ENCODE results near the gene CAMK2G. TPM values are rescaled to one million over a fixed set of nuclear protein-coding genes. Genes with fewer than 3 reads are reported as not detected.
A peak's percentile ranks its signal among the peaks of the same experiment; 100 is the strongest.

The CAMK2G gene
- total RNA-seq, 3 donors from 2014 or later, result 22.6 to 28.0 (median 27.2) TPM

DNA sequence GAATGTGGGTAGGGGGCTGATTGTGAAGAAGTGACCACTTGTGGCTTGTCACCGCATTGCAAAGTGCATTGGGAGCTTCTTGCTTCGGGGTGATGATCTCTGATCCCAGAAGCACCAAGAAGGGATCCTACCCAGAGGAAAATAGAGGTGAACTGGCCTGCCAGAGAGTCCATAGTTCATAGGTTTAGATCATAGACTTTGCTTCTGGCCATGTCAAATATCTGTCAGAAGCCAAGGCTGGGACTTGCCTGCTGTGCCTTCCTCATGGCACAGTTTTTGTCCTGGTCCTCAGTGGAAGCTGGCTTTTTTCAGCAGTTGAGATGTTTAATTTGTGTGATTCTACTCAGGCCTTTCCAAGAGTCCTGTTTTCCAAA lies 87.9 kb downstream of the CAMK2G start:
- Histone ChIP-seq H3K4me1 (peaks cover 10 to 29% of the 10 kb centered on the region in 2 donors), H3K4me3 (peak overlapping the region; percentile 82 to 100 (median 99)), H3K27me3 (no peaks in the 10 kb centered on the region), H3K9me3 (no peaks in the 10 kb centered on the region), H3K27ac (peak overlapping the region; percentile 92 to 94), H3K36me3 (peaks cover 7% of the 10 kb centered on the region)
- intact Hi-C loops (cut with DNase I; ENCODE audit: low total_unique reads), result no loop called here
- TF ChIP-seq POLR2AphosphoS5 (IDR thresholded peaks at IDR 0.05) (no peak), POLR2A (IDR thresholded peaks at IDR 0.05) (no peak)
- TF ChIP-seq, protein P1, sequence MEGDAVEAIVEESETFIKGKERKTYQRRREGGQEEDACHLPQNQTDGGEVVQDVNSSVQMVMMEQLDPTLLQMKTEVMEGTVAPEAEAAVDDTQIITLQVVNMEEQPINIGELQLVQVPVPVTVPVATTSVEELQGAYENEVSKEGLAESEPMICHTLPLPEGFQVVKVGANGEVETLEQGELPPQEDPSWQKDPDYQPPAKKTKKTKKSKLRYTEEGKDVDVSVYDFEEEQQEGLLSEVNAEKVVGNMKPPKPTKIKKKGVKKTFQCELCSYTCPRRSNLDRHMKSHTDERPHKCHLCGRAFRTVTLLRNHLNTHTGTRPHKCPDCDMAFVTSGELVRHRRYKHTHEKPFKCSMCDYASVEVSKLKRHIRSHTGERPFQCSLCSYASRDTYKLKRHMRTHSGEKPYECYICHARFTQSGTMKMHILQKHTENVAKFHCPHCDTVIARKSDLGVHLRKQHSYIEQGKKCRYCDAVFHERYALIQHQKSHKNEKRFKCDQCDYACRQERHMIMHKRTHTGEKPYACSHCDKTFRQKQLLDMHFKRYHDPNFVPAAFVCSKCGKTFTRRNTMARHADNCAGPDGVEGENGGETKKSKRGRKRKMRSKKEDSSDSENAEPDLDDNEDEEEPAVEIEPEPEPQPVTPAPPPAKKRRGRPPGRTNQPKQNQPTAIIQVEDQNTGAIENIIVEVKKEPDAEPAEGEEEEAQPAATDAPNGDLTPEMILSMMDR (IDR thresholded peaks at IDR 0.05), result no peak
- DNase-seq (ENCODE audit: low spot score in 2 of 2), result no peak

DNA sequence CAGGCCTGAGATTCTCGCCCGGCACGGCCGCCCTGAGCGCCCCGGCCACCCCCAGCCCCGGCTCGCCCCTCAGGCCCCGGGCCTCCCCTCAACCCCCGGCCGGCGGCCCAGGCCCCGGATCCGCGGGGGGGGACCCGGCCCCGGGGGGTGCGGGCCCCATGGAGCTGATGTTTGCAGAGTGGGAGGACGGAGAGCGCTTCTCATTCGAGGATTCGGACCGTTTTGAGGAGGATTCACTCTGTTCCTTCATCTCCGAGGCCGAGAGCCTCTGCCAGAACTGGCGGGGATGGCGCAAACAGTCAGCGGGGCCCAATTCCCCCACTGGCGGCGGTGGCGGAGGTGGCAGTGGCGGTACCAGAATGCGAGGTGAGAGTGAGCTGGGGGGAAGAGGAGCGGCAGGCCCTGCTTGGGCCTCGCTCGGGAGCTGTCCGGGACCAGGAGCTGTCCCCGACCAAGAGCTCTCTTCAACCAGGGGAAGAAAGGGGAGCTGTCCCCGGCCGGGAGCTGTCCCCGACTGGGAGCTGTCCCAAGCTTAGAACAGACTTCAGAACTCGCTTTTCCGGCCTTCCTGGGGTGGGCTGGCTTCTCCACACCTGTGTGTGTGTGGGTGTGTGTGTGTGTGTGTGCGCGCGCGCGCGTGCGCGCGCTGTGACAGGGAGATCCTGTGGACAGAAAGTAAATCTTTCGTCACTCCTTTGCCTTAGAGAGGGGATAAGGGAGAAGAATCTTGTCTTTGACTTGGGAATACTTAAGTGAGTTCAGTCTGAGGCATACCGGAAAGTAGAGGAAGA lies 88.4 kb downstream of the CAMK2G start:
- Histone ChIP-seq H3K27ac (peak overlapping the region; percentile 92 to 94), H3K9me3 (no peaks in the 10 kb centered on the region), H3K27me3 (no peaks in the 10 kb centered on the region), H3K4me1 (peaks cover 10 to 33% of the 10 kb centered on the region in 2 donors), H3K36me3 (peaks cover 7% of the 10 kb centered on the region), H3K4me3 (peak overlapping the region; percentile 82 to 100 (median 99))
- peak in 1 of 2 donors; percentile 51 for DNase-seq (ENCODE audit: low spot score in 2 of 2)
- TF ChIP-seq POLR2AphosphoS5 (IDR thresholded peaks at IDR 0.05), result no peak
- TF ChIP-seq, protein P1 (IDR thresholded peaks at IDR 0.05), result no peak
- TF ChIP-seq POLR2A (IDR thresholded peaks at IDR 0.05), result no peak
- intact Hi-C loops (cut with DNase I; ENCODE audit: low total_unique reads), result no loop called here

DNA sequence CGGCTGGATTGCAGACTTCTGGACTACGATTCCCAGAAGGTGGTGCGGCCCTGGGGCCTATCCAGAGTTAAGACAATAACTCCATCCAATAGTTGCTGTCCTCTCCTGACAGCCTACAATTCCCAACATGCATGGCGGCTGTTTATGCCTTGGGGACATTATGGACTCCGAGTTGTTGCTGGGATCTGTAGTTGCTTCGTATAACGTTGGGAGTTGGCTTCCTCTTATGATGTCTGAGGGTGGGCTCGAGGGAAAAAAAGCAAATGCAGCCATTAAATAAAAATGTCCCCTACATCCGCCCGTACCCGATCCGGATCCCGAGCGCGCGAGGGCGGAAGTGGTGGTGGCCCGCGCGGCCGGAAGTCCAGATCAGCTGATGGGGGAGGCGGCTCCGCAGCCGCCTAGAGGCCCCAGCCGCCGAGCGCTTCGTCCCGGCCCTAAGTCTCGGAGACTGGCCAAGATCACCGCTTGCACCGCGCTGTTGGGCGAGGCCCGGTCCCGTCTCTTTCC lies 89.1 kb downstream of the CAMK2G start, which contains the start of gene ZSWIM8:
ZSWIM8 (plus strand) TSS at position 396 of the 510 bp plus-strand sequence. CDS start 273 bp downstream, outside the sequence.
- intact Hi-C loops (cut with DNase I; ENCODE audit: low total_unique reads), result no loop called here
- H3K4me1 ChIP-seq, result peaks cover 10 to 40% of the 10 kb centered on the region in 2 donors
- no peaks in the 10 kb centered on the region for H3K27me3 ChIP-seq

DNA sequence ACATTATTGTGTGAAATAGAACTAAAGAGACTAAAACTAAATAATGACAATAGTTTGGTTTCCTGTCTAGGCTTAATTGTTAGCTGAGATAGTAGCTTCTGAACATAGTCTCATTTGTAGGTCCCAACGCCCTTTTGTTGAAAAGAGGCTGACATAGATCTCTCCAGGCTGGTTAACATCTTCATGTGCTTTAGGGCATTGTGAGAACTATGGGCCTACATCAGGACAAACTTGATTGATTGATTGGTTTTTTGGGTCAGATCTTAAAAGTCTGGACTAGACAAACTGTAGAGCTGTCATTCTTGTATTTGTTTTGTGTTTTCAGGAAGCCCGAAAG lies 91.6 kb downstream of the CAMK2G start:
- Histone ChIP-seq H3K36me3 (no peaks in the 10 kb centered on the region), H3K4me1 (peaks cover 3 to 37% of the 10 kb centered on the region in 2 donors), H3K4me3 (peak overlapping the region; percentile 79 to 88 (median 80)), H3K27me3 (no peaks in the 10 kb centered on the region), H3K9me3 (no peaks in the 10 kb centered on the region), H3K27ac (peak overlapping the region; percentile 87 to 95)
- TF ChIP-seq, protein P1 (IDR thresholded peaks at IDR 0.05), result no peak
- no peak for TF ChIP-seq POLR2A (IDR thresholded peaks at IDR 0.05)
- no peak for TF ChIP-seq POLR2AphosphoS5 (IDR thresholded peaks at IDR 0.05)
- intact Hi-C loops (cut with DNase I; ENCODE audit: low total_unique reads), result no loop called here
- DNase-seq (ENCODE audit: low spot score in 2 of 2), result no peak

More for the DNA sequence above, 89.1 kb downstream of the CAMK2G start, which contains the start of gene ZSWIM8:
- Histone ChIP-seq H3K4me3 (peak within 1 kb of the TSS; percentile 82 to 100 (median 99)), H3K27ac (peak within 1 kb of the TSS; percentile 92 to 94), H3K9me3 (no peaks in the 10 kb centered on the region), H3K36me3 (peaks cover 7% of the 10 kb centered on the region)
- DNase-seq (ENCODE audit: low spot score in 2 of 2), result peak; percentile 80 to 94
- peak; percentile 73 for TF ChIP-seq POLR2A (IDR thresholded peaks at IDR 0.05)
- TF ChIP-seq POLR2AphosphoS5 (IDR thresholded peaks at IDR 0.05), result peak; percentile 76 to 90 (median 89)
- TF ChIP-seq, protein P1 (IDR thresholded peaks at IDR 0.05), result peak in 1 of 3 donors; percentile 15
